WTC11 (cell line): Measurements from ENCODE around the gene MID1IP1. TPM values are rescaled to one million over a fixed set of nuclear protein-coding genes. Genes with fewer than 3 reads are reported as not detected.

ENCODE experiments used
- ATAC-seq: fragments of 200-7000 bp; cut with Tn5 transposase; 2 replicates; pipeline ENCODE4 v1.10.0; 2021; ENCODE audit warnings: mild to moderate bottlenecking, moderate library complexity
- CTCF ChIA-PET: fragments of 300-600 bp; sonication (Branson Sonifier 250); formaldehyde crosslinking; loops from one replicate; lab custom pipeline; 2021; ENCODE audit warnings: antibody characterized with exemption; lab: Charles Lee
- POLR2A ChIA-PET: fragments of 350-600 bp; sonication (Branson Sonifier 250); formaldehyde crosslinking; loops from one replicate; lab custom pipeline; 2021; ENCODE audit warnings: antibody characterized with exemption; lab: Charles Lee
- DNase-seq: peaks from one replicate; pipeline ENCODE4 v3.0.0; 2021; ENCODE audit warnings: low spot score
- H3K27ac Mint-ChIP-seq: 2 replicates; pipeline ENCODE4 v1.8.0; 2021; ENCODE audit warnings: mixed read lengths
- H3K27me3 Mint-ChIP-seq: 2 replicates; pipeline ENCODE4 v1.8.0; 2021; ENCODE audit warnings: low read depth, mild to moderate bottlenecking, moderate library complexity, mixed read lengths
- H3K36me3 Mint-ChIP-seq: 2 replicates; pipeline ENCODE4 v1.8.0; 2021; ENCODE audit warnings: mixed read lengths
- H3K4me1 Mint-ChIP-seq: 2 replicates; pipeline ENCODE4 v1.8.0; 2022; ENCODE audit warnings: mixed read lengths
- H3K4me3 Mint-ChIP-seq: 2 replicates; pipeline ENCODE4 v1.8.0; 2021; ENCODE audit warnings: mild to moderate bottlenecking, moderate library complexity, mixed read lengths
- H3K9me3 Mint-ChIP-seq: 2 replicates; pipeline ENCODE4 v1.8.0; 2021; ENCODE audit warnings: mixed read lengths
- CREB1 ChIP-seq: sonication (generic); formaldehyde crosslinking; IDR thresholded peaks from 2 replicates; pipeline ENCODE4 v1.8.0; 2023; ENCODE audit warnings: mild to moderate bottlenecking, missing genetic modification reagents
- CTCF ChIP-seq: fragments of 200-600 bp; IDR thresholded peaks from 2 replicates; pipeline ENCODE4 v1.8.0; 2022; ENCODE audit warnings: antibody characterized with exemption
- EMX1 ChIP-seq: fragments of 250-450 bp; sonication (Bioruptor Pico); IDR thresholded peaks from 2 replicates; pipeline ENCODE4 v1.8.0; 2021; ENCODE audit warnings: mild to moderate bottlenecking
- FOXJ3 ChIP-seq: sonication (generic); formaldehyde crosslinking; IDR thresholded peaks from 2 replicates; pipeline ENCODE4 v1.9.0; 2021; ENCODE audit warnings: missing genetic modification reagents, mild to moderate bottlenecking, borderline replicate concordance
- FOXP1 ChIP-seq: sonication (generic); formaldehyde crosslinking; IDR thresholded peaks from 2 replicates; pipeline ENCODE4 v1.8.0; 2022; ENCODE audit warnings: missing genetic modification reagents, mild to moderate bottlenecking, moderate library complexity, borderline replicate concordance
- FOXP4 ChIP-seq: sonication (generic); formaldehyde crosslinking; IDR thresholded peaks from 2 replicates; pipeline ENCODE4 v1.8.0; 2022; ENCODE audit warnings: mild to moderate bottlenecking, missing genetic modification reagents
- GABPB1 ChIP-seq: sonication (generic); formaldehyde crosslinking; IDR thresholded peaks from 2 replicates; pipeline ENCODE4 v1.8.1; 2023; ENCODE audit warnings: mild to moderate bottlenecking, missing genetic modification reagents
- GRHL2 ChIP-seq: fragments of 250-450 bp; sonication (Bioruptor Pico); IDR thresholded peaks from 2 replicates; pipeline ENCODE4 v1.8.0; 2022; ENCODE audit warnings: mild to moderate bottlenecking, moderate library complexity; ENCODE audit not compliant: insufficient replicate concordance, severe bottlenecking
- GTF2I ChIP-seq: fragments of 250-450 bp; sonication (Bioruptor Pico); conservative IDR thresholded peaks from 2 replicates; pipeline ENCODE4 v1.4.0; 2021; ENCODE audit warnings: mild to moderate bottlenecking
- IRF2 ChIP-seq: sonication (generic); formaldehyde crosslinking; IDR thresholded peaks from 2 replicates; pipeline ENCODE4 v1.8.0; 2022; ENCODE audit warnings: low read depth, missing genetic modification reagents, borderline replicate concordance
- JUN ChIP-seq: sonication (generic); formaldehyde crosslinking; IDR thresholded peaks from 2 replicates; pipeline ENCODE4 v1.8.0; 2023; ENCODE audit warnings: mild to moderate bottlenecking, missing genetic modification reagents
- NFATC4 ChIP-seq: fragments of 250-450 bp; sonication (Bioruptor Pico); IDR thresholded peaks from 2 replicates; pipeline ENCODE4 v1.9.0; 2021; ENCODE audit warnings: mild to moderate bottlenecking
- RORB ChIP-seq: fragments of 250-450 bp; sonication (Bioruptor Pico); IDR thresholded peaks from 2 replicates; pipeline ENCODE4 v1.9.0; 2021; ENCODE audit warnings: mild to moderate bottlenecking
- SOX15 ChIP-seq: fragments of 250-450 bp; sonication (Bioruptor Pico); IDR thresholded peaks from 2 replicates; pipeline ENCODE4 v1.9.0; 2021; ENCODE audit warnings: mild to moderate bottlenecking
- TEAD1 ChIP-seq: sonication (generic); formaldehyde crosslinking; IDR thresholded peaks from 2 replicates; pipeline ENCODE4 v1.8.0; 2022; ENCODE audit warnings: mild to moderate bottlenecking, missing genetic modification reagents
- TP53 ChIP-seq: sonication (generic); formaldehyde crosslinking; IDR thresholded peaks from 2 replicates; pipeline ENCODE4 v1.8.1; 2023; ENCODE audit warnings: mild to moderate bottlenecking, missing genetic modification reagents
- ZBTB21 ChIP-seq: sonication (generic); formaldehyde crosslinking; IDR thresholded peaks from 2 replicates; pipeline ENCODE4 v1.8.1; 2023; ENCODE audit warnings: mild to moderate bottlenecking, missing genetic modification reagents, borderline replicate concordance
- ZNF416 ChIP-seq: fragments of 250-450 bp; sonication (Bioruptor Pico); IDR thresholded peaks from 2 replicates; pipeline ENCODE4 v1.9.0; 2021; ENCODE audit warnings: mild to moderate bottlenecking, inconsistent platforms
- ZNF671 ChIP-seq: fragments of 250-450 bp; sonication (Bioruptor Pico); IDR thresholded peaks from 2 replicates; pipeline ENCODE4 v1.8.0; 2021; ENCODE audit warnings: mild to moderate bottlenecking
- total RNA-seq: library from RNA; stranded (reverse); gene quantifications from 3 replicates; pipeline ENCODE4 v1.2.3, GENCODE V29; 2021
- TF ChIP-seq, protein P1 (sequence below): sonication (generic); formaldehyde crosslinking; IDR thresholded peaks from 2 replicates; pipeline ENCODE4 v1.8.0; 2022; ENCODE audit warnings: missing genetic modification reagents
- TF ChIP-seq, protein P2 (sequence below): sonication (generic); formaldehyde crosslinking; conservative IDR thresholded peaks from 2 replicates; pipeline ENCODE4 v1.8.1; 2023; ENCODE audit warnings: mild to moderate bottlenecking, low read depth, missing genetic modification reagents, moderate library complexity
- TF ChIP-seq, protein P3 (sequence below): sonication (generic); formaldehyde crosslinking; IDR thresholded peaks from 2 replicates; pipeline ENCODE4 v1.8.0; 2022; ENCODE audit warnings: mild to moderate bottlenecking, missing genetic modification reagents
- TF ChIP-seq, protein P4 (sequence below): fragments of 250-450 bp; sonication (Bioruptor Pico); IDR thresholded peaks from 2 replicates; pipeline ENCODE4 v1.9.0; 2021; ENCODE audit warnings: mild to moderate bottlenecking, borderline replicate concordance

Gene MID1IP1
- total RNA-seq, 1 experiment from 2014 or later, result 118 TPM

DNA sequence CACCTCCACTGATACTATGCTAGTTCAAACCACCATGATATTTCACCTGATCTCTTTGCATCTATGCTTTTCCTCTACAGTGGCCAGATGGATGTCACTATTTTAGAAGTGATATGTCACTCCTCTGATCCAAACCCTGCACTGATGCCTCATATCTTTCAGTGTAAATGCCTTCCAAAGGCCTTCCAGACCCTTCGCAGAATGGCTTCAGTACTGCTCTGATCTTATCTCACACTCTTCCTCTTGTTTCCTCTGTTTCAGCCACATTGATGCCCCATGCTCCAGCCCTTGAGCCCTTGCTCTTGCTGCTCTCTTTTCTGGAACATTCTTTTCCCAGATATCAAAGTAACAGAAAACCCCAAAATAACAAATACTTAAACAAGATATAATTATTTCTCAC, 17.9 kb downstream of the MID1IP1 start:
- Mint-ChIP-seq H3K27me3 (no peaks in the 10 kb centered on the region), H3K4me3 (no peak overlapping the region), H3K9me3 (no peaks in the 10 kb centered on the region), H3K4me1 (peaks cover 7% of the 10 kb centered on the region), H3K27ac (no peak overlapping the region), H3K36me3 (no peaks in the 10 kb centered on the region)
- no peak for TF ChIP-seq GABPB1
- no peak for TF ChIP-seq GRHL2 (CRISPR knock-in tag)
- TF ChIP-seq, protein P1, sequence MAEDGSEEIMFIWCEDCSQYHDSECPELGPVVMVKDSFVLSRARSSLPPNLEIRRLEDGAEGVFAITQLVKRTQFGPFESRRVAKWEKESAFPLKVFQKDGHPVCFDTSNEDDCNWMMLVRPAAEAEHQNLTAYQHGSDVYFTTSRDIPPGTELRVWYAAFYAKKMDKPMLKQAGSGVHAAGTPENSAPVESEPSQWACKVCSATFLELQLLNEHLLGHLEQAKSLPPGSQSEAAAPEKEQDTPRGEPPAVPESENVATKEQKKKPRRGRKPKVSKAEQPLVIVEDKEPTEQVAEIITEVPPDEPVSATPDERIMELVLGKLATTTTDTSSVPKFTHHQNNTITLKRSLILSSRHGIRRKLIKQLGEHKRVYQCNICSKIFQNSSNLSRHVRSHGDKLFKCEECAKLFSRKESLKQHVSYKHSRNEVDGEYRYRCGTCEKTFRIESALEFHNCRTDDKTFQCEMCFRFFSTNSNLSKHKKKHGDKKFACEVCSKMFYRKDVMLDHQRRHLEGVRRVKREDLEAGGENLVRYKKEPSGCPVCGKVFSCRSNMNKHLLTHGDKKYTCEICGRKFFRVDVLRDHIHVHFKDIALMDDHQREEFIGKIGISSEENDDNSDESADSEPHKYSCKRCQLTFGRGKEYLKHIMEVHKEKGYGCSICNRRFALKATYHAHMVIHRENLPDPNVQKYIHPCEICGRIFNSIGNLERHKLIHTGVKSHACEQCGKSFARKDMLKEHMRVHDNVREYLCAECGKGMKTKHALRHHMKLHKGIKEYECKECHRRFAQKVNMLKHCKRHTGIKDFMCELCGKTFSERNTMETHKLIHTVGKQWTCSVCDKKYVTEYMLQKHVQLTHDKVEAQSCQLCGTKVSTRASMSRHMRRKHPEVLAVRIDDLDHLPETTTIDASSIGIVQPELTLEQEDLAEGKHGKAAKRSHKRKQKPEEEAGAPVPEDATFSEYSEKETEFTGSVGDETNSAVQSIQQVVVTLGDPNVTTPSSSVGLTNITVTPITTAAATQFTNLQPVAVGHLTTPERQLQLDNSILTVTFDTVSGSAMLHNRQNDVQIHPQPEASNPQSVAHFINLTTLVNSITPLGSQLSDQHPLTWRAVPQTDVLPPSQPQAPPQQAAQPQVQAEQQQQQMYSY (CRISPR knock-in tag), result no peak
- TF ChIP-seq, protein P2, sequence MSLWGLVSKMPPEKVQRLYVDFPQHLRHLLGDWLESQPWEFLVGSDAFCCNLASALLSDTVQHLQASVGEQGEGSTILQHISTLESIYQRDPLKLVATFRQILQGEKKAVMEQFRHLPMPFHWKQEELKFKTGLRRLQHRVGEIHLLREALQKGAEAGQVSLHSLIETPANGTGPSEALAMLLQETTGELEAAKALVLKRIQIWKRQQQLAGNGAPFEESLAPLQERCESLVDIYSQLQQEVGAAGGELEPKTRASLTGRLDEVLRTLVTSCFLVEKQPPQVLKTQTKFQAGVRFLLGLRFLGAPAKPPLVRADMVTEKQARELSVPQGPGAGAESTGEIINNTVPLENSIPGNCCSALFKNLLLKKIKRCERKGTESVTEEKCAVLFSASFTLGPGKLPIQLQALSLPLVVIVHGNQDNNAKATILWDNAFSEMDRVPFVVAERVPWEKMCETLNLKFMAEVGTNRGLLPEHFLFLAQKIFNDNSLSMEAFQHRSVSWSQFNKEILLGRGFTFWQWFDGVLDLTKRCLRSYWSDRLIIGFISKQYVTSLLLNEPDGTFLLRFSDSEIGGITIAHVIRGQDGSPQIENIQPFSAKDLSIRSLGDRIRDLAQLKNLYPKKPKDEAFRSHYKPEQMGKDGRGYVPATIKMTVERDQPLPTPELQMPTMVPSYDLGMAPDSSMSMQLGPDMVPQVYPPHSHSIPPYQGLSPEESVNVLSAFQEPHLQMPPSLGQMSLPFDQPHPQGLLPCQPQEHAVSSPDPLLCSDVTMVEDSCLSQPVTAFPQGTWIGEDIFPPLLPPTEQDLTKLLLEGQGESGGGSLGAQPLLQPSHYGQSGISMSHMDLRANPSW, result no peak
- TF ChIP-seq CTCF, result no peak
- no peak for TF ChIP-seq SOX15 (CRISPR knock-in tag)
- TF ChIP-seq ZNF416 (CRISPR knock-in tag), result no peak
- no peak for TF ChIP-seq EMX1 (CRISPR knock-in tag)
- POLR2A ChIA-PET, result no interaction called here
- DNase-seq (no peak), ATAC-seq (no peak)
- CTCF ChIA-PET, result no interaction called here

DNA sequence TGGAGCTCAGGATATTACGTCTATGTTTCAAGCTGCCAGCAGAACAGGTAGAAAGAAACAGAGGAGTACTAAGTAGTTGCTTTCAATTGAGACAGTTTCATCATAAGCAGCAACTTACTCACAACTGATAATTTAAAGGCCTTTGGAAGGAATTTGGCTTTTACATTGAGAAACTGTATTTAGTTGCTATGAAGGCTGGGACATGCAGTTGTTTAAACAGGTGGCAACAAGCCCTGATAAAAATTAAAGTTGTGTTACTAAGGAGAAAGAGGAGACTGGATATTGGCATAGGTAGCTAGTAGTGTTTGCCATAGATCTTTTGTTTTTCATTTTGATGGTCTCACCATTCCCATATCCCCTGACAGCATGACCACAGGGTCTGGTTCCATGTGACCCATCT, 18.4 kb downstream of the MID1IP1 start:
- H3K9me3 Mint-ChIP-seq, result no peaks in the 10 kb centered on the region
- H3K27me3 Mint-ChIP-seq, result no peaks in the 10 kb centered on the region
- H3K4me3 Mint-ChIP-seq, result no peak overlapping the region
- no peaks in the 10 kb centered on the region for H3K36me3 Mint-ChIP-seq
- ChIA-PET CTCF (no interaction called here), POLR2A (no interaction called here)
- peaks cover 7% of the 10 kb centered on the region for H3K4me1 Mint-ChIP-seq
- DNase-seq (no peak), ATAC-seq (no peak)
- no peak overlapping the region for H3K27ac Mint-ChIP-seq
- TF ChIP-seq IRF2 (no peak), NFATC4 (CRISPR knock-in tag) (no peak), CREB1 (CRISPR knock-in tag) (no peak), FOXP1 (CRISPR knock-in tag) (no peak), FOXJ3 (CRISPR knock-in tag) (no peak), JUN (no peak), RORB (CRISPR knock-in tag) (no peak), SOX15 (CRISPR knock-in tag) (no peak), ZBTB21 (CRISPR knock-in tag) (no peak), GTF2I (CRISPR knock-in tag) (no peak), TP53 (CRISPR knock-in tag) (no peak), ZNF671 (CRISPR knock-in tag) (no peak), TEAD1 (CRISPR knock-in tag) (no peak), FOXP4 (no peak)
- TF ChIP-seq, protein P3, sequence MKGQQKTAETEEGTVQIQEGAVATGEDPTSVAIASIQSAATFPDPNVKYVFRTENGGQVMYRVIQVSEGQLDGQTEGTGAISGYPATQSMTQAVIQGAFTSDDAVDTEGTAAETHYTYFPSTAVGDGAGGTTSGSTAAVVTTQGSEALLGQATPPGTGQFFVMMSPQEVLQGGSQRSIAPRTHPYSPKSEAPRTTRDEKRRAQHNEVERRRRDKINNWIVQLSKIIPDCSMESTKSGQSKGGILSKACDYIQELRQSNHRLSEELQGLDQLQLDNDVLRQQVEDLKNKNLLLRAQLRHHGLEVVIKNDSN (CRISPR knock-in tag), result no peak
- TF ChIP-seq, protein P4, sequence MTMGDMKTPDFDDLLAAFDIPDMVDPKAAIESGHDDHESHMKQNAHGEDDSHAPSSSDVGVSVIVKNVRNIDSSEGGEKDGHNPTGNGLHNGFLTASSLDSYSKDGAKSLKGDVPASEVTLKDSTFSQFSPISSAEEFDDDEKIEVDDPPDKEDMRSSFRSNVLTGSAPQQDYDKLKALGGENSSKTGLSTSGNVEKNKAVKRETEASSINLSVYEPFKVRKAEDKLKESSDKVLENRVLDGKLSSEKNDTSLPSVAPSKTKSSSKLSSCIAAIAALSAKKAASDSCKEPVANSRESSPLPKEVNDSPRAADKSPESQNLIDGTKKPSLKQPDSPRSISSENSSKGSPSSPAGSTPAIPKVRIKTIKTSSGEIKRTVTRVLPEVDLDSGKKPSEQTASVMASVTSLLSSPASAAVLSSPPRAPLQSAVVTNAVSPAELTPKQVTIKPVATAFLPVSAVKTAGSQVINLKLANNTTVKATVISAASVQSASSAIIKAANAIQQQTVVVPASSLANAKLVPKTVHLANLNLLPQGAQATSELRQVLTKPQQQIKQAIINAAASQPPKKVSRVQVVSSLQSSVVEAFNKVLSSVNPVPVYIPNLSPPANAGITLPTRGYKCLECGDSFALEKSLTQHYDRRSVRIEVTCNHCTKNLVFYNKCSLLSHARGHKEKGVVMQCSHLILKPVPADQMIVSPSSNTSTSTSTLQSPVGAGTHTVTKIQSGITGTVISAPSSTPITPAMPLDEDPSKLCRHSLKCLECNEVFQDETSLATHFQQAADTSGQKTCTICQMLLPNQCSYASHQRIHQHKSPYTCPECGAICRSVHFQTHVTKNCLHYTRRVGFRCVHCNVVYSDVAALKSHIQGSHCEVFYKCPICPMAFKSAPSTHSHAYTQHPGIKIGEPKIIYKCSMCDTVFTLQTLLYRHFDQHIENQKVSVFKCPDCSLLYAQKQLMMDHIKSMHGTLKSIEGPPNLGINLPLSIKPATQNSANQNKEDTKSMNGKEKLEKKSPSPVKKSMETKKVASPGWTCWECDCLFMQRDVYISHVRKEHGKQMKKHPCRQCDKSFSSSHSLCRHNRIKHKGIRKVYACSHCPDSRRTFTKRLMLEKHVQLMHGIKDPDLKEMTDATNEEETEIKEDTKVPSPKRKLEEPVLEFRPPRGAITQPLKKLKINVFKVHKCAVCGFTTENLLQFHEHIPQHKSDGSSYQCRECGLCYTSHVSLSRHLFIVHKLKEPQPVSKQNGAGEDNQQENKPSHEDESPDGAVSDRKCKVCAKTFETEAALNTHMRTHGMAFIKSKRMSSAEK (CRISPR knock-in tag), result no peak
